Measurements from ENCODE around the gene NPBWR2.

DNA sequence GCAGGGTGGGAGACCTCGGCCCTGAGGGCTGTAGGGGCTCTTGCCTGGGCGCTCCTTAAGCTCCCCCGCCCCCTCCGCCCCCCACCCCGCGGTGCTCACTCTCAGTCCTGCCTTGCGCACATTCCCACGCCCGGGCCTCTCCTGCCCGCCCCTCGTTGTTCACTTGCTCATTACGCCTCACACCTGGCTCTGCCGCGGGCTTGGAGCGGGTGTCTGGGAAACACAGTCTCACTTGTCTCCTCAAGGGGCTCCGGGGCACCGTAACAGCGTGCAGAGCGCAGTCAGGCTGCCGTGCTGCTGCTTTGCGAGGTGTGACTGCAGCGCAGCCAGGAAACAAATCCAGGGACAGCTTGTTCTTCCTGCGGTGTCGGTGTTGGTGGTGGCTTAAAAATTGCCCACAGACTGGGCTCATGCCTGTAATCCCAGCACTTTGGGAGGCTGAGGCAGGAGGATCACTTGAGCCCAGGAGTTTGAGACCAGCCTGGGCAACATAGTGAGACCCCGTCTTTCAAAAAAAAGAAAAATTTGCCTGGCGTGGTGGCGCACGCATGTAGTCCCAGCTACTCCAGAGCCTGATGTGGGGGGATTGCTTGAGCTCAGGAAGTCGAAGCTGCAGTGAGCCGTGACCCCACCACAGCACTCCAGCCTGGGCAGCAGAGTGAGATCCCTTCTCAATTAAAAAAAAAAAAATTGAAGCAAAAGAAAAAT lies 4.6 kb downstream of the NPBWR2 start:
- no peak for TF ChIP-seq POLR2A (IDR thresholded peaks at IDR 0.05)
- TF ChIP-seq, protein P1, sequence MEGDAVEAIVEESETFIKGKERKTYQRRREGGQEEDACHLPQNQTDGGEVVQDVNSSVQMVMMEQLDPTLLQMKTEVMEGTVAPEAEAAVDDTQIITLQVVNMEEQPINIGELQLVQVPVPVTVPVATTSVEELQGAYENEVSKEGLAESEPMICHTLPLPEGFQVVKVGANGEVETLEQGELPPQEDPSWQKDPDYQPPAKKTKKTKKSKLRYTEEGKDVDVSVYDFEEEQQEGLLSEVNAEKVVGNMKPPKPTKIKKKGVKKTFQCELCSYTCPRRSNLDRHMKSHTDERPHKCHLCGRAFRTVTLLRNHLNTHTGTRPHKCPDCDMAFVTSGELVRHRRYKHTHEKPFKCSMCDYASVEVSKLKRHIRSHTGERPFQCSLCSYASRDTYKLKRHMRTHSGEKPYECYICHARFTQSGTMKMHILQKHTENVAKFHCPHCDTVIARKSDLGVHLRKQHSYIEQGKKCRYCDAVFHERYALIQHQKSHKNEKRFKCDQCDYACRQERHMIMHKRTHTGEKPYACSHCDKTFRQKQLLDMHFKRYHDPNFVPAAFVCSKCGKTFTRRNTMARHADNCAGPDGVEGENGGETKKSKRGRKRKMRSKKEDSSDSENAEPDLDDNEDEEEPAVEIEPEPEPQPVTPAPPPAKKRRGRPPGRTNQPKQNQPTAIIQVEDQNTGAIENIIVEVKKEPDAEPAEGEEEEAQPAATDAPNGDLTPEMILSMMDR (IDR thresholded peaks at IDR 0.05), result no peak
- TF ChIP-seq POLR2AphosphoS5 (IDR thresholded peaks at IDR 0.05), result no peak

Data from transverse colon (tissue), 4 donors.